Brain microvascular endothelial cell (primary cell): Measurements from ENCODE around the gene VAV2.
A peak's percentile ranks its signal among the peaks of the same experiment; 100 is the strongest.

Source experiments
- DNase-seq: peaks from one replicate; pipeline ENCODE4 v3.0.0-alpha.2; 2020
- H3K27ac ChIP-seq: fragments of 250-450 bp; sonication (Bioruptor Pico); 2 replicates; pipeline ENCODE4 v1.5.1; 2020; ENCODE audit warnings: mild to moderate bottlenecking, moderate library complexity
- H3K27me3 ChIP-seq: fragments of 250-450 bp; sonication (Bioruptor Pico); replicated peaks from 2 replicates; pipeline ENCODE4 v1.5.1; 2020; ENCODE audit warnings: mild to moderate bottlenecking
- H3K36me3 ChIP-seq: fragments of 250-450 bp; sonication (Bioruptor Pico); replicated peaks from 2 replicates; pipeline ENCODE4 v1.5.1; 2020; ENCODE audit warnings: mild to moderate bottlenecking
- H3K4me3 ChIP-seq: 2 replicates; pipeline ENCODE4 v1.5.1; 2011; ENCODE audit warnings: low read depth, mild to moderate bottlenecking, control low read depth, low read length, moderate library complexity
- in situ Hi-C: cut with HindIII; loops from 2 replicates; pipeline ENCODE4 v1.10.0; 2017; ENCODE audit warnings: low sequenced_read_pairs, low pct_ligation_motif_present
- TF ChIP-seq, protein P1 (sequence below): IDR thresholded peaks from 2 replicates; pipeline ENCODE4 v1.5.1; 2011; ENCODE audit warnings: low read depth, mild to moderate bottlenecking, moderate library complexity, low read length, control low read depth, inconsistent platforms; ENCODE audit errors: missing control alignments

VAV2 gene

DNA sequence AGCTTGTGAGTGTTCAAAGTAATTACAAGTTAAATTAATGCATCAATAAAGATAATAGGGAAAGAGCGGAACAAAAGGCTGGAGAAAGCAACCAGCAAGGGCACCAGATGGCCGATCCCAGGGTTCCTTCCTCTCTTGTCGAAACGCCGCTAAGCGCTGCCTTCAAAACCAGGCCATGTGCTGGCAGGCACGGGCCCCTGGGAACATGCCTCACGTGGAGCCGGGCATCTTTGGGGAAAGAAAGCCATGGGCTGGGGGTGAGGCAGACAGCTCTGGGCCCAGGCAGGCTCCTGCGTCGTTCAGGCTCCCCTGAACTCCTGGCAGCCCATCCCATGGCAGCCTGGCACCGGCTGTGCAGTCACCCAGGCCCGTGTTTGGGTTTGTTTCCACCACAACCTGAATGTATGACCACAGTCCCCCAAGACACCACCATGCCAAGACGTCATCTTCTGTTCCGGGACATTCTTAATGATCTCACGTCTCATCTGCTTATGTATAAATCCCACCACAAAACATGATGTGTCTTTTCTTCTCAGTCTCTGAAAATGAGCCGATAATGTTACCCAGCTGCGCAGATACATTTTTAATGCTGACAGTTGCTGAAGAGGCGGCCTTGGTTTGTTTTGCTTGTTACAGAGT, 143.5 kb downstream of the VAV2 start:
- in situ Hi-C loops = no loop called here
- no peak for DNase-seq
- H3K4me3 ChIP-seq = no peak overlapping the region
- TF ChIP-seq, protein P1, sequence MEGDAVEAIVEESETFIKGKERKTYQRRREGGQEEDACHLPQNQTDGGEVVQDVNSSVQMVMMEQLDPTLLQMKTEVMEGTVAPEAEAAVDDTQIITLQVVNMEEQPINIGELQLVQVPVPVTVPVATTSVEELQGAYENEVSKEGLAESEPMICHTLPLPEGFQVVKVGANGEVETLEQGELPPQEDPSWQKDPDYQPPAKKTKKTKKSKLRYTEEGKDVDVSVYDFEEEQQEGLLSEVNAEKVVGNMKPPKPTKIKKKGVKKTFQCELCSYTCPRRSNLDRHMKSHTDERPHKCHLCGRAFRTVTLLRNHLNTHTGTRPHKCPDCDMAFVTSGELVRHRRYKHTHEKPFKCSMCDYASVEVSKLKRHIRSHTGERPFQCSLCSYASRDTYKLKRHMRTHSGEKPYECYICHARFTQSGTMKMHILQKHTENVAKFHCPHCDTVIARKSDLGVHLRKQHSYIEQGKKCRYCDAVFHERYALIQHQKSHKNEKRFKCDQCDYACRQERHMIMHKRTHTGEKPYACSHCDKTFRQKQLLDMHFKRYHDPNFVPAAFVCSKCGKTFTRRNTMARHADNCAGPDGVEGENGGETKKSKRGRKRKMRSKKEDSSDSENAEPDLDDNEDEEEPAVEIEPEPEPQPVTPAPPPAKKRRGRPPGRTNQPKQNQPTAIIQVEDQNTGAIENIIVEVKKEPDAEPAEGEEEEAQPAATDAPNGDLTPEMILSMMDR = no peak
- no peaks in the 10 kb centered on the region for H3K27me3 ChIP-seq
- no peaks in the 10 kb centered on the region for H3K36me3 ChIP-seq
- H3K27ac ChIP-seq = no peak overlapping the region

DNA sequence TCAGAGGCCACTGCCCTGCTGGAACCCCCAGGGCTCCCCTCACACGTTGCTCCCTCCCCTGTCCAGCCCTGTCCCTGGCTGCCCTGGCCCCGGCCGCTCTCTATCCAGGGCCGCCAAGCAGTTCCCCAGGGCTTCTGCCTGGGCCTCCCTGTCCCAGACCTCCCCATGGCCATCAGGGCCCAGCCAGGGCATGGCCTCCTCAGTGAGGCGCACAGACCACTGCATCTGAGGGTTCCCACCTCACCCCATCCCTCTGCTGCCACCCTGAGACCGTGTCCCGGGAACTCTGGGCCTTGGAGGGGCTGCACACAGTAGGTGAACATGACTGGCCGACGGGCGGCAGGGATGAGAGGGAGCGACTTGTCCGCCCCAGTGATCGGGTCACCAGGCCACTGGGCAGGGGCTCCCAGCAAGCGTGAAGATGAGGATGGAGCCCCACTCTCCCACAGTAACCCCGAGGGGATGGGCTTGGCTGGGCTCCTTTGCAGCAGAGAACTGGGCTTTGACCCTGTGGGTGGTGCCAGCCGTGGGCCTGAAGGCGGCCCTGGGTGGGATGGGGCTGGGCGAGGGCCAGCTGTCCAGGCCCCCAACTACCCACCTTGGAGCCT, 145.5 kb downstream of the VAV2 start:
- no peak overlapping the region for H3K4me3 ChIP-seq
- no peaks in the 10 kb centered on the region for H3K27me3 ChIP-seq
- no peak overlapping the region for H3K27ac ChIP-seq
- in situ Hi-C loops = no loop called here
- H3K36me3 ChIP-seq = no peaks in the 10 kb centered on the region
- no peak for DNase-seq
- TF ChIP-seq, protein P1 = no peak

DNA sequence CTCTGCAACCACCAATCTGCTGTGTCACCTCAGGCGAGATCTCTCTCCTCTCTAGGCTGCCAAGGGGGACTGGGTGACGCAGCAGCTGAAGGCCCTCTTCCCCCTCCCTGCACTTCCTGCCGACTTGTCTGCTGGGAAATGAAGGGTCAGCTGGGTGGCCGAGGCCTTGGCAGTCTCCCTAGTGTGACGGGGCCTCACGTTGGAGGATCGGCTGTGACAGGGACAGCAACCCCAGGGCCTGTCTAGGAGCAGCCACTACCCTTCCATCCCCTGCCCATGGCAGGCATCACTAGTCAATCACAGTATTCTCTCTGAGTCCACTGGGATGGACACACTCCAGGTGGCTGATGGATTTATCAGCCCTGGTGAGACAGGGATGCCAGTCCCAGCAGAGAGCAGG, 146.7 kb downstream of the VAV2 start:
- in situ Hi-C loops = no loop called here
- no peaks in the 10 kb centered on the region for H3K36me3 ChIP-seq
- H3K4me3 ChIP-seq = no peak overlapping the region

DNA sequence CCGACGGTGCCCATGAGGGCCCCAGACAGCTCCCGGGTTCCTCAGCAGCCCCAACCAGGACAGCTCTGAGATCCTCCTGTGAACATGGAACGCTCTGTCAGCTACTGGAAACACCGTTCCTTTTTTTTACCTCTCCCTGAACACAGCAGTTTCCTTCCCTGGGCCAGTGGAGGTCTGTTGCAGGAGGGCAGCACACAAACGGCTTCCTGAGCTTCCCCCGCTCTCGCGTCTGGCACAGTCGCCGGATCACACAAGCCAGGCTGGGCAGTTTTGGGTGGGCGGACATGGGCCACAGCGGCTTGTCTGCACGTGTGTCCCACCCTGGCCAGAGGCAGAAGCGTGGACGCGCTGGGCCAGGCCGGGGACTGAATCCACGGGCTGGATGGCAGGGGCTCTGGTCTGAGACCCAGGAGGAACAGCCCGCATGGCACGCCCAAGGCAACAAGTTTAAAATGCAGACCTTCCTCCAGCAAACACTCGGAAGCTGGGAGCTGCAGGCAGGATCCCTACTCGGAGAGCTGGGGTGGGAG, 147.2 kb downstream of the VAV2 start:
- in situ Hi-C loops = no loop called here
- H3K36me3 ChIP-seq = no peaks in the 10 kb centered on the region

More for the DNA sequence above, 146.7 kb downstream of the VAV2 start:
- no peaks in the 10 kb centered on the region for H3K27me3 ChIP-seq
- TF ChIP-seq, protein P1 = no peak
- H3K27ac ChIP-seq = peak overlapping the region; percentile 66
- peak; percentile 66 for DNase-seq

DNA sequence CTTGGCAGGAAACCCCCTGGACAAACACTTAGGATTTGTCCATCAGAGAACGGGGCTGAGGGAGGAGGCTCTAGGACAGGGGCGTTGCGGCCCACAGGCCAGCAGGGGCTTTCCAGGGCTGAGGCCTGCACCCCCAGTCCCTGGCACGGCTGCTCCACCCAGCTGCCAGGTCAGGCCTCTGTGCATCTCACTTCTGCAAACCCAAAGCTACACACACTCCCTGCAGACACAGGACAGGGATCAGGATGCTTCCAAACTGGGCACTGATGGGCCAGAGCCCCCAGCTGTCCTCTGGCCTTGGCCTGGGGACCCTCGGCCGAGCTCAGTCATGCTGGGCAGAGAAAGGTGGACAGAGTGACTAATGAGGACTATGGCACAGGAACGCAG, 147.7 kb downstream of the VAV2 start:
- TF ChIP-seq, protein P1 = no peak
- DNase-seq = no peak
- H3K27ac ChIP-seq = no peak overlapping the region
- H3K36me3 ChIP-seq = no peaks in the 10 kb centered on the region
- in situ Hi-C loops = no loop called here
- no peak overlapping the region for H3K4me3 ChIP-seq
- H3K27me3 ChIP-seq = no peaks in the 10 kb centered on the region

More for the DNA sequence above, 147.2 kb downstream of the VAV2 start:
- DNase-seq = no peak
- TF ChIP-seq, protein P1 = no peak
- Histone ChIP-seq H3K27ac (peak overlapping the region; percentile 66), H3K27me3 (no peaks in the 10 kb centered on the region), H3K4me3 (no peak overlapping the region)
